KG1 (cell line): ENCODE data around the gene RBM14.
"Not testable (repeated sequence)": the region's sequence is repeated elsewhere in the genome, so short reads cannot be mapped to it uniquely, and the experiment has no call there.

Experiments
- DNase-seq: peaks from one replicate; lab custom pipeline; 2025; lab: John Stamatoyannopoulos, UW

The RBM14 gene

GRCh38 chr11:66632952-66633351, 16.5 kb downstream of the RBM14 start:
- DNase-seq, result no peak

GRCh38 chr11:66636411-66636810, 20.0 kb downstream of the RBM14 start:
- no peak for DNase-seq

- peak; percentile 81 for DNase-seq
These were observed 21.2 kb downstream of the RBM14 start for GRCh38 chr11:66637557-66638176.

GRCh38 chr11:66638177-66639065, 22.0 kb downstream of the RBM14 start, which contains the start of gene RBM4:
TSS of gene RBM4 (plus strand) at chr11:66638703. CDS start at chr11:66639712, 1,009 bp downstream.
- DNase-seq, result peak; percentile 99

GRCh38 chr11:66639066-66639813, 22.8 kb downstream of the RBM14 start:
- no peak for DNase-seq

GRCh38 chr11:66639814-66640340, 23.4 kb downstream of the RBM14 start:
- DNase-seq, result not testable (repeated sequence)

GRCh38 chr11:66641834-66642233, 25.4 kb downstream of the RBM14 start:
- no peak for DNase-seq

GRCh38 chr11:66643745-66644437, 27.5 kb downstream of the RBM14 start:
- no peak for DNase-seq

GRCh38 chr11:66646828-66647227, 30.4 kb downstream of the RBM14 start:
- DNase-seq, result no peak

GRCh38 chr11:66649903-66650302, 33.5 kb downstream of the RBM14 start:
- DNase-seq, result no peak

- DNase-seq, result no peak
These were observed 34.6 kb downstream of the RBM14 start for GRCh38 chr11:66651016-66651415.

- DNase-seq, result no peak
These were observed 36.2 kb downstream of the RBM14 start for GRCh38 chr11:66652651-66653050.

- DNase-seq, result no peak
These were observed 36.7 kb downstream of the RBM14 start for GRCh38 chr11:66653123-66653522.

- no peak for DNase-seq
These were observed 43.3 kb downstream of the RBM14 start for GRCh38 chr11:66659763-66660162.

- no peak for DNase-seq
These were observed 47.4 kb downstream of the RBM14 start for GRCh38 chr11:66663741-66664296.

GRCh38 chr11:66665369-66665768, 48.9 kb downstream of the RBM14 start:
- no peak for DNase-seq

GRCh38 chr11:66670816-66671215, 54.4 kb downstream of the RBM14 start:
- DNase-seq, result no peak

GRCh38 chr11:66674964-66675602, 58.7 kb downstream of the RBM14 start:
- no peak for DNase-seq

- DNase-seq, result peak; percentile 24
These were observed 60.0 kb downstream of the RBM14 start for GRCh38 chr11:66676282-66676919.
